ENCODE results near the gene MYRF.

DNA sequence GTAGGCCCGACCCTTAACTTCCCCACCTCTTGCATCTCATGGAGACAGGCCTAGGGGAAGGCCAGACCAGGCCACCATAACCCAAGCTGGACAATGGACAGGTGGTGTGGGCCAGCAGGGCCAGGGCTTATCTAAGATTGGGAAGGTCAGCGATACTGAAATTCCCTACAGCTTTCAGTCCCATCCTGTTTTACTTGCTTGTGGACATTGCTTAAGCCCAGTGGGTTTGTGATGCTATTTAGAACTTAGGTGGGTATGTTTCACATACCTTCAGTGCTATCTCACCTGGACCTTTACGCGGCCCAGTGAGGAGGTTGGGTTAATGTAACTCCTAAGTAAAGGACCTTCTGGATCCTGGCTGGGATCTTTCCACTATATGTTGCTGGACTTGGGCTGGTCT lies 77.4 kb downstream of the MYRF start:
- no peak for TF ChIP-seq POLR2A (IDR thresholded peaks at IDR 0.05)
- TF ChIP-seq, protein P1, sequence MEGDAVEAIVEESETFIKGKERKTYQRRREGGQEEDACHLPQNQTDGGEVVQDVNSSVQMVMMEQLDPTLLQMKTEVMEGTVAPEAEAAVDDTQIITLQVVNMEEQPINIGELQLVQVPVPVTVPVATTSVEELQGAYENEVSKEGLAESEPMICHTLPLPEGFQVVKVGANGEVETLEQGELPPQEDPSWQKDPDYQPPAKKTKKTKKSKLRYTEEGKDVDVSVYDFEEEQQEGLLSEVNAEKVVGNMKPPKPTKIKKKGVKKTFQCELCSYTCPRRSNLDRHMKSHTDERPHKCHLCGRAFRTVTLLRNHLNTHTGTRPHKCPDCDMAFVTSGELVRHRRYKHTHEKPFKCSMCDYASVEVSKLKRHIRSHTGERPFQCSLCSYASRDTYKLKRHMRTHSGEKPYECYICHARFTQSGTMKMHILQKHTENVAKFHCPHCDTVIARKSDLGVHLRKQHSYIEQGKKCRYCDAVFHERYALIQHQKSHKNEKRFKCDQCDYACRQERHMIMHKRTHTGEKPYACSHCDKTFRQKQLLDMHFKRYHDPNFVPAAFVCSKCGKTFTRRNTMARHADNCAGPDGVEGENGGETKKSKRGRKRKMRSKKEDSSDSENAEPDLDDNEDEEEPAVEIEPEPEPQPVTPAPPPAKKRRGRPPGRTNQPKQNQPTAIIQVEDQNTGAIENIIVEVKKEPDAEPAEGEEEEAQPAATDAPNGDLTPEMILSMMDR (IDR thresholded peaks at IDR 0.05): no peak
